ENCODE data around the gene MTX1. TPM values are rescaled to one million over a fixed set of nuclear protein-coding genes. Genes with fewer than 3 reads are reported as not detected.

Gene MTX1
- polyA plus RNA-seq, 2 of the 4 experiments (the other 2 are of a cell fraction) = 53.4 to 67.1 TPM

- peak overlapping the region; percentile 76; the same call in 1 of the 3 replicates for H3K4me3 ChIP-seq
- H3K4me1 ChIP-seq = peaks cover 21% of the 10 kb centered on the region
- no peak for TF ChIP-seq EP300 (IDR thresholded peaks at IDR 0.05)
- TF ChIP-seq HMGXB4 (CRISPR knock-in tag; IDR thresholded peaks at IDR 0.05; ENCODE audit: borderline replicate concordance) = no peak
- no peak for TF ChIP-seq ZC3H11A (IDR thresholded peaks at IDR 0.05)
- TF ChIP-seq BCL3 (IDR thresholded peaks at IDR 0.05) = no peak
- no peak for TF ChIP-seq RCOR1 (IDR thresholded peaks at IDR 0.05; ENCODE audit: low read depth, low read length)
- no peak for TF ChIP-seq EHMT2 (IDR thresholded peaks at IDR 0.05; ENCODE audit: low read depth)
- no peak for TF ChIP-seq RARB (CRISPR knock-in tag; IDR thresholded peaks at IDR 0.05)
- TF ChIP-seq REST (IDR thresholded peaks at IDR 0.05) = no peak
- TF ChIP-seq CBX8 (IDR thresholded peaks at IDR 0.05) = no peak
- TF ChIP-seq MYC (IDR thresholded peaks at IDR 0.05; ENCODE audit: borderline replicate concordance, low read length) = no peak
- TF ChIP-seq FOSB (CRISPR knock-in tag; IDR thresholded peaks at IDR 0.05) = no peak
- TF ChIP-seq CHD2 (IDR thresholded peaks at IDR 0.05; ENCODE audit: low read length, partially characterized antibody) = no peak
- DNase-seq (ENCODE audit: low read depth in 1 of 2, low spot score in 1 of 2) (no peak), ATAC-seq (no peak), FAIRE-seq (no peak)
- whole genome bisulfite sequencing (ENCODE audit: missing lambda C conversion rate) = 87% methylated on average over 5 of the region's 5 CpGs
- ChIA-PET POLR2A (no interaction called here), CTCF (interaction anchor here (1.0 to 10.4 kb wide), 3 partner anchors 12 to 70 kb away, joined by 3 to 326 read pairs (median 5); partner anchors contain the start of genes CLK2, FDPS and SCAMP3)
- peak overlapping the region; percentile 88 for H3K4me2 ChIP-seq
- H3K9me3 ChIP-seq = no peaks in the 10 kb centered on the region
- peak overlapping the region; percentile 92 to 97; a peak in 4 of 6 replicates for H3K27ac ChIP-seq
Observed at GRCh38 chr1:155253797-155254196, 45.3 kb downstream of the MTX1 start.

GRCh38 chr1:155254228-155254713 lies 45.8 kb downstream of the MTX1 start:
- Histone ChIP-seq H3K9me3 (no peaks in the 10 kb centered on the region), H3K27ac (peak overlapping the region; percentile 92 to 97), H3K4me3 (peak overlapping the region; percentile 76), H3K4me1 (peaks cover 21% of the 10 kb centered on the region), H3K4me2 (peak overlapping the region; percentile 88)
- ChIA-PET POLR2A (no interaction called here), CTCF (interaction anchor here (1.0 to 10.4 kb wide), 3 partner anchors 12 to 69 kb away, joined by 3 to 326 read pairs (median 5); partner anchors contain the start of genes CLK2, FDPS and SCAMP3)
- no peak for TF ChIP-seq ZC3H11A (IDR thresholded peaks at IDR 0.05)
- no peak for TF ChIP-seq ZSCAN20 (CRISPR knock-in tag; IDR thresholded peaks at IDR 0.05)
- no peak for TF ChIP-seq RAD21 (conservative IDR thresholded peaks at IDR 0.05 in 1 of 2, IDR thresholded peaks at IDR 0.05 in 1 of 2)
- TF ChIP-seq TP53 (CRISPR knock-in tag; IDR thresholded peaks at IDR 0.05) = no peak
- no peak for TF ChIP-seq NR3C1 (IDR thresholded peaks at IDR 0.05)
- TF ChIP-seq RNF2 (IDR thresholded peaks at IDR 0.05; ENCODE audit: borderline replicate concordance, low read depth) = no peak
- no peak for TF ChIP-seq KDM5A (IDR thresholded peaks at IDR 0.05)
- ATAC-seq (peak in 1 of 2 experiments; percentile 2; a peak in 2 of 6 replicates), DNase-seq (ENCODE audit: low read depth in 1 of 2, low spot score in 1 of 2) (no peak), FAIRE-seq (no peak)
- WGBS (ENCODE audit: missing lambda C conversion rate) = 74% methylated on average over 10 of the region's 12 CpGs
